Measurements from ENCODE around the gene KIF7.

Gene KIF7

GRCh38 chr15:89649013-89649625 is 6.1 kb downstream of the KIF7 start:
- DNase-seq (ENCODE audit: low read depth in 2 of 2), result no peak

- no peak for DNase-seq (ENCODE audit: low read depth in 2 of 2)
Measured at GRCh38 chr15:89648106-89649012, 6.9 kb downstream of the KIF7 start.

- peak; percentile 10 to 11 for DNase-seq (ENCODE audit: low read depth in 2 of 2)
Measured at GRCh38 chr15:89647191-89647851, 7.9 kb downstream of the KIF7 start.

GRCh38 chr15:89646416-89647141 is 8.7 kb downstream of the KIF7 start:
- no peak for DNase-seq (ENCODE audit: low read depth in 2 of 2)

GRCh38 chr15:89645680-89646079 is 9.6 kb downstream of the KIF7 start:
- no peak for DNase-seq (ENCODE audit: low read depth in 2 of 2)

- DNase-seq (ENCODE audit: low read depth in 2 of 2), result no peak
Measured at GRCh38 chr15:89642106-89642505, 13.2 kb downstream of the KIF7 start.

- no peak for DNase-seq (ENCODE audit: low read depth in 2 of 2)
Measured at GRCh38 chr15:89641053-89641452, 14.2 kb downstream of the KIF7 start.

GRCh38 chr15:89640245-89640644 is 15.0 kb downstream of the KIF7 start:
- DNase-seq (ENCODE audit: low read depth in 2 of 2), result no peak

- no peak for DNase-seq (ENCODE audit: low read depth in 2 of 2)
Measured at GRCh38 chr15:89633585-89633984, 21.7 kb downstream of the KIF7 start.

GRCh38 chr15:89632563-89633430 is 22.5 kb downstream of the KIF7 start:
- DNase-seq (ENCODE audit: low read depth in 2 of 2), result no peak

GRCh38 chr15:89631902-89632264 is 23.4 kb downstream of the KIF7 start:
- no peak for DNase-seq (ENCODE audit: low read depth in 2 of 2)

GRCh38 chr15:89630974-89631901 is 24.0 kb downstream of the KIF7 start:
- DNase-seq (ENCODE audit: low read depth in 2 of 2), result no peak

- no peak for DNase-seq (ENCODE audit: low read depth in 2 of 2)
Measured at GRCh38 chr15:89630260-89630659, 25.0 kb downstream of the KIF7 start.

- DNase-seq (ENCODE audit: low read depth in 2 of 2), result no peak
Measured at GRCh38 chr15:89629829-89630228, 25.4 kb downstream of the KIF7 start.

- DNase-seq (ENCODE audit: low read depth in 2 of 2), result no peak
Measured at GRCh38 chr15:89628806-89629715, 26.2 kb downstream of the KIF7 start.

GRCh38 chr15:89628301-89628700 is 27.0 kb downstream of the KIF7 start:
- no peak for DNase-seq (ENCODE audit: low read depth in 2 of 2)

- no peak for DNase-seq (ENCODE audit: low read depth in 2 of 2)
Measured at GRCh38 chr15:89627256-89627970, 27.9 kb downstream of the KIF7 start.

GRCh38 chr15:89625716-89626115 is 29.6 kb downstream of the KIF7 start:
- no peak for DNase-seq (ENCODE audit: low read depth in 2 of 2)

Data from activated CD8-positive, alpha-beta memory T cell treated with anti-CD3 and anti-CD28 coated beads for 4 hours (primary cell).